GM21529 (cell line): ENCODE measurements around the gene SPPL2A.

ENCODE experiments used
- ATAC-seq: cut with Tn5 transposase; IDR thresholded peaks from one replicate; pipeline ENCODE4 v1.9.1; 2021; ENCODE audit not compliant: unreplicated experiment

Gene SPPL2A

DNA sequence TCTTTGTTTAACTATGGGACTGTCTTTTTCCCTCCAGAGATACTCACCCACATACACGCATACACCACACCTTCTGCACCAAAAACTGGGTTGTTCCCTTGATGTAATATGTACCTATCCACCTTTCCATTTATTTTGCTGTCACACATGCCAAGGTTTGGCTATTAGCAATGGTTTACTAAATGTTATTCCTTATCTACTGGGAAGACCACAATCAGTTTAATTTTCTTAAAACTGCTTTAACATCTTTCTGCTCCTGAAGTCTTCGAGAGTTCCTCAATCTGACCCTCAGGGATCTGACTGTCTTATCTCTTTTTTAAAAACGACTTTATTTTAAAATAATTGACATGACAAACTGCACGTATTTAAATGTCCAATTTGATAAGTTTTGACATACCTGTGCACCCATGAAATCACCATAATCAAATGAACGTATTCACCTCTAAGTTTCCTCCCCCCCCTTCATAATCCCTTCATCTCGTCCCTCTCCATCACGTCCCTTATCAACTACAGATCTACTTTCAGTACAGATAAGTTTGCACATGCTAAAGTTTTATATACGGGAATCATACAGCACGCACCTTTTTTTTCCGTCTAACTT, 78.1 kb downstream of the SPPL2A start:
- ATAC-seq: no peak

- peak; percentile 74 for ATAC-seq
Measured at GRCh38 chr15:50686469-50687301, 78.8 kb downstream of the SPPL2A start, which contains the start of gene TRPM7. TSS of gene TRPM7 (minus strand) at chr15:50686797. CDS start at chr15:50686533, 264 bp downstream.

GRCh38 chr15:50685976-50686468, 79.5 kb downstream of the SPPL2A start:
- ATAC-seq: peak; percentile 54

GRCh38 chr15:50685191-50685975, 80.1 kb downstream of the SPPL2A start:
- no peak for ATAC-seq

DNA sequence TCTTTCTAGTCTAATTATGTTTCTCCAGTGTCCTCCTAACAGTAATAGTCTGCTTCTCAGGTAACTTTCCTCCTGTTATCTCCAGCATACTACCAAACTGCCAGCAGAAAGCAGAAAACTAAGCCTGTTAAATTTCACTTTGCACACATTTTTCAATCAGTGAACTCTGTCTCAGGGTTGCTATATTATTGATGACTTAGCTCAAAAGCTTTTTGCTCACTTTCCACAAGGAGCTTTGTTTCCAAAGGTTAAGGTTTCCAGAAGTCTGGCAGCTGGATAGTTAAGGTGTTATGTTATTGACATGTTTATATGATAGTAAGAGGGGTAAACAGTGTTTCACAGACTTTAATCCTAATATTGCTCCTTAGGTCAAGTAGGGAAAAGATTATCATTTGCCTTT, 84.0 kb downstream of the SPPL2A start:
- no peak for ATAC-seq

GRCh38 chr15:50676799-50677483, 88.6 kb downstream of the SPPL2A start:
- no peak for ATAC-seq

- no peak for ATAC-seq
Measured at GRCh38 chr15:50675535-50676144, 89.9 kb downstream of the SPPL2A start.

GRCh38 chr15:50670115-50670514, 95.4 kb downstream of the SPPL2A start:
- no peak for ATAC-seq

DNA sequence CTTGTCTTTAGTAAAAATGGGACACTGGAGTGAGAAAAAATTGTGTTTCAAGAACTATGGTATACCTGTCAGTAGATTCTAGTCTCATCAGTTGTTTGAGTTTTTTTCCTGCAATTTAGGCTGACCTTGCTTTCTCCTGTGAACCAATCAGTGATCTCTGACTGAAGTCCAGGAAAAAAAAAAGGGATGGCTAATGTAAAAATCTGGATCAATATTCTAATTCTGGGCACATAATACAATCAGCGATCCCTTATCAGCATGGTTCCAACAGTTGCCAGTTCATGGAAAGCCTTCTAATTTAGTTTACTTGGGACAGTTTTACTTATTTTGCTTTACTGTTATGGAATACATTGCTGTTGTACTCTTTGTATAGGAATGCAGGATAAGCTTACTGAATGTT, 95.9 kb downstream of the SPPL2A start:
- ATAC-seq: no peak

DNA sequence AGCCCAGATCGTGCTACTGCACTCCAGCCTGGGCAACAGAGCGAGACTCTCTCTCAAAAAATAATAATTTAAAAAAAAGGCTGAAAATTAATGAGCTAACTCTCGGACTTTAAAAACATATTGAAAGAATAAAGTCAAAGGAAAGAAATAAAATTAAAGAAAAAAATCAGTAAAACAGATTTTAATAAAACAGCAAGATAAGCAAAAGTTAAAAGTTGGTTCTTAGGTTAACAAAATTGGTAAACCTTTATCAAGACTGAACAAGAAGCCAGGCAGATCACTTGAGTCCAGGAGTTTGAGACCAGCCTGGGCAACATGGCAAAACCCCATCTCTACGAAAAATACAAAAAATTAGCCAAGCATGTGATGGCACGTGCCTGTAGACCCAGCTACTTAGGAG, 99.6 kb downstream of the SPPL2A start:
- no peak for ATAC-seq

GRCh38 chr15:50655555-50655954, 110.0 kb downstream of the SPPL2A start:
- no peak for ATAC-seq

DNA sequence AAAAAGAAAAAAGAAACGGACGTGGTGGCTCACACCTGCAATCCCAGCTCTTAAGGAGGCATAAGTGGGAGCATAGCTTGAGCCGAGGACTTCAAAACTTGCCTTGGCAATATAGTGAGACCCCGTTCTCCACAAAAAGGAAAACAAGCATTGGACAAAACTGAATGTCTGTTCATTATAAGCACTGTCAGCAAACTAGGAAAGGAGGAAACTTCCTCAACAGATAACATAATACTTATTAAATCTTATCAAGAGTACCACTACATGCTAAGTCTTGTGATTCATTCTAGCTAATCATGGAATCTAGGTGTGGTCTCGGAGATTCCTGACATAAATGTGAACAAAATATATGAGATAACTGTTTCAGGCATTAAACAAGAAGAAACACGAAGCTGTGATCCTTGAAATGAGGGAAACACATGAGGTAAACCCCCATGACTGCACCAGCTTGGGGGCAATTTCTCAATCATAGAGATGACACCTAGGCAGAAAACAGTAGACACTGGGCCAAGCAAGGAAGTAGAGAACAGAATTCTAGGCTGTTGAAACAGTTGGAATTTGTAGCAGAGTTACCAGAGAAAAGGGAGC, 112.3 kb downstream of the SPPL2A start:
- ATAC-seq: no peak

DNA sequence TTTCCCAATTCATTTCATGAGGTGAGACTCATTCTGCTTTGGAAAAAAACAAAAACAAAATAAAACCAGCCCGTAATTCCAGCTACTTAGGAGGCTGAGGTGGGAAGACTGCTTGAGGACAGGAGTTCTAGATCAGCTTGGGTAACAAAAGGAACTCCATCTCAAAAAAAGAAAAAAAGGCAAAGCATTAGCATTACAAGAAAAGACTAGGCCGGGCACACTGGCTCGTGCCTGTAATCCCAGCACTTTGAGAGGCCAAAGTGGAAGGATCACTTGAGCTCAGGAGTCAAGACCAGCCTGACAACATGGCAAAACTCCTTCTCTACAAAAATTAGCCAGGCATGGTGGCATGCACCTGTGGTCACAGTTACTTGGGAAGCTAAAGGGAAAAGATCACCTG, 112.8 kb downstream of the SPPL2A start:
- no peak for ATAC-seq
